HFF-Myc (cell line): ENCODE data around the gene FUNDC1.

Source experiments
- DNase-seq: peaks from one replicate; pipeline ENCODE4 v3.0.0-alpha.2; 2011; ENCODE audit warnings: low read depth; ENCODE audit errors: extremely low read depth
- H3K4me3 ChIP-seq: replicated peaks from 2 replicates; pipeline ENCODE4 v1.5.1; 2011; ENCODE audit warnings: low read depth, mild to moderate bottlenecking, control low read depth, low read length
- CTCF ChIP-seq: IDR thresholded peaks from 2 replicates; pipeline ENCODE4 v1.5.1; 2012; ENCODE audit warnings: mild to moderate bottlenecking, low read depth, low read length, control low read depth; ENCODE audit errors: missing control alignments

The FUNDC1 gene

GRCh38 chrX:44507292-44507691, 35.4 kb downstream of the FUNDC1 start:
- H3K4me3 ChIP-seq: no peak overlapping the region
- no peak for TF ChIP-seq CTCF
- no peak for DNase-seq

GRCh38 chrX:44506678-44507077, 36.0 kb downstream of the FUNDC1 start:
- DNase-seq: no peak
- no peak overlapping the region for H3K4me3 ChIP-seq
- TF ChIP-seq CTCF: no peak

- no peak for DNase-seq
- H3K4me3 ChIP-seq: no peak overlapping the region
- no peak for TF ChIP-seq CTCF
Observed at GRCh38 chrX:44503560-44503959, 39.1 kb downstream of the FUNDC1 start.

- no peak for DNase-seq
- no peak for TF ChIP-seq CTCF
- no peak overlapping the region for H3K4me3 ChIP-seq
Observed at GRCh38 chrX:44495091-44495490, 47.6 kb downstream of the FUNDC1 start.

- H3K4me3 ChIP-seq: no peak overlapping the region
- no peak for DNase-seq
- no peak for TF ChIP-seq CTCF
Observed at GRCh38 chrX:44494357-44494756, 48.3 kb downstream of the FUNDC1 start.

- no peak for DNase-seq
- no peak overlapping the region for H3K4me3 ChIP-seq
- no peak for TF ChIP-seq CTCF
Observed at GRCh38 chrX:44489515-44489914, 53.1 kb downstream of the FUNDC1 start.

GRCh38 chrX:44484607-44485146, 58.0 kb downstream of the FUNDC1 start:
- no peak for TF ChIP-seq CTCF

More at GRCh38 chrX:44484607-44485146, 58.0 kb downstream of the FUNDC1 start:
- no peak overlapping the region for H3K4me3 ChIP-seq
- DNase-seq: no peak
